Naive thymus-derived CD4-positive, alpha-beta T cell (primary cell): ENCODE data around the gene FAM3B. TPM values are rescaled to one million over a fixed set of nuclear protein-coding genes. Genes with fewer than 3 reads are reported as not detected.

ENCODE experiments used
- ATAC-seq: fragments of 150-1000 bp; cut with Tn5 transposase; 2 replicates; pipeline ENCODE4 v1.10.0; 2021; ENCODE audit warnings: mild to moderate bottlenecking, moderate library complexity
- CTCF ChIA-PET: fragments of 350-600 bp; sonication (Branson Sonifier 250); formaldehyde crosslinking; loops from one replicate; lab custom pipeline; 2021; ENCODE audit warnings: antibody characterized with exemption; lab: Charles Lee
- POLR2A ChIA-PET: fragments of 350-600 bp; sonication (Branson Sonifier 250); formaldehyde crosslinking; loops from one replicate; lab custom pipeline; 2021; ENCODE audit warnings: antibody characterized with exemption, inconsistent platforms; lab: Charles Lee
- DNase-seq, 9 donors: peaks; one replicate each; pipeline versions ENCODE4 v3.0.0 to v3.0.0-alpha.2; 2020 to 2022; ENCODE audit warnings: mixed read lengths in 1 of 9
- H3K27ac ChIP-seq: one replicate; pipeline ENCODE4 v1.7.0; 2013; ENCODE audit warnings: mild to moderate bottlenecking, low read depth, low read length, moderate library complexity
- H3K27me3 ChIP-seq, 2 donors: one replicate each; pipeline ENCODE4 v1.7.0; 2013; ENCODE audit warnings: low read length in 2 of 2, mild to moderate bottlenecking in 2 of 2, moderate library complexity in 2 of 2; ENCODE audit not compliant: control insufficient read depth in 2 of 2, insufficient read depth in 2 of 2
- H3K36me3 ChIP-seq, 3 experiments: 1 replicate in 2 of 3; 2 replicates in 1 of 3; pipeline ENCODE4 v1.7.0; 2013; ENCODE audit warnings: low read length in 3 of 3, mild to moderate bottlenecking in 3 of 3, moderate library complexity in 1 of 3; ENCODE audit not compliant: insufficient read depth in 3 of 3, control insufficient read depth in 2 of 3
- H3K4me1 ChIP-seq, 2 donors: one replicate each; pipeline ENCODE4 v1.7.0; 2013; ENCODE audit warnings: low read length in 2 of 2, mild to moderate bottlenecking in 2 of 2, moderate library complexity in 1 of 2; ENCODE audit not compliant: control insufficient read depth in 2 of 2, insufficient read depth in 2 of 2
- H3K4me3 ChIP-seq: 2 replicates; pipeline ENCODE4 v1.7.0; 2013; ENCODE audit warnings: mild to moderate bottlenecking, low read length
- H3K9me3 ChIP-seq, 3 experiments: 1 replicate in 2 of 3; 2 replicates in 1 of 3; pipeline ENCODE4 v1.7.0; 2013; ENCODE audit warnings: low read length in 3 of 3; ENCODE audit not compliant: control insufficient read depth in 2 of 3
- H3K27ac Mint-ChIP-seq, 9 donors: one replicate each; pipeline ENCODE4 v1.8.0; 2020 to 2022; ENCODE audit warnings: mixed read lengths in 9 of 9, mild to moderate bottlenecking in 8 of 9, moderate library complexity in 5 of 9, inconsistent platforms in 2 of 9
- H3K27me3 Mint-ChIP-seq, 5 donors: one replicate each; pipeline ENCODE4 v1.8.0; 2021 to 2022; ENCODE audit warnings: mixed read lengths in 5 of 5, mild to moderate bottlenecking in 1 of 5
- H3K36me3 Mint-ChIP-seq, 5 donors: one replicate each; pipeline ENCODE4 v1.8.0; 2020 to 2022; ENCODE audit warnings: mixed read lengths in 5 of 5, mild to moderate bottlenecking in 3 of 5, inconsistent platforms in 1 of 5
- H3K4me1 Mint-ChIP-seq, 7 donors: one replicate each; pipeline ENCODE4 v1.8.0; 2020 to 2022; ENCODE audit warnings: mixed read lengths in 7 of 7, mild to moderate bottlenecking in 3 of 7, inconsistent platforms in 1 of 7
- H3K4me3 Mint-ChIP-seq, 10 donors: one replicate each; pipeline ENCODE4 v1.8.0; 2020 to 2022; ENCODE audit warnings: mild to moderate bottlenecking in 10 of 10, mixed read lengths in 10 of 10, moderate library complexity in 6 of 10, inconsistent platforms in 2 of 10
- H3K9me3 Mint-ChIP-seq, 11 donors: one replicate each; pipeline ENCODE4 v1.8.0; 2020 to 2022; ENCODE audit warnings: mixed read lengths in 11 of 11, mild to moderate bottlenecking in 4 of 11, inconsistent platforms in 1 of 11, moderate library complexity in 1 of 11
- intact Hi-C, 2 donors: fragments of 100-400 bp; cut with micrococcal nuclease; formaldehyde crosslinking; loops; one replicate each; pipeline ENCODE4 v1.15.1; 2023
- polyA plus RNA-seq, 2 donors: library from polyadenylated mRNA; unstranded; fragments of 300-500 nt; fragmentation: Illumina TruSeq; gene quantifications; one replicate each; pipeline ENCODE4 v1.2.3, GENCODE V29; 2021
- total RNA-seq, 6 experiments: library from RNA in 5 of 6; stranded (reverse) in 5 of 6; gene quantifications; 1 replicate in 5 of 6; 2 replicates in 1 of 6; pipeline ENCODE4 v1.2.3 and lab custom pipeline; 2021 to 2026

FAM3B gene
- total and polyA plus RNA-seq, 7 experiments from 2014 or later, result not detected

DNA sequence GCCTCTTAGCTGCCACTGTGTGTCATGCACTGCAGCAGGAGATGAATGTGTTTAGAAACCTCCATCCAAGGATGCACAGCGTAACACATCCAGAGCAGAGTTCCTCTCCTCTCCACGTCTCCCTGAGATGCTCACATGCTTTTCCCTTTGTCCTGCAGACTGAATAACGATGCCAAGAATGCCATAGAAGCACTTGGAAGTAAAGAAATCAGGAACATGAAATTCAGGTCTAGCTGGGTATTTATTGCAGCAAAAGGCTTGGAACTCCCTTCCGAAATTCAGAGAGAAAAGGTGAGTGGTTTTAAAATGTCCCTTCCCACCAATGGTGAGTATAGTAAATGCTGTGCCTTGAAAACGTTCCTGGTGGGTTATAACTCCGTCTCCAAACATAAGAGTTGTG, 31.8 kb downstream of the FAM3B start:
- H3K4me1 Mint-ChIP-seq, result peaks cover 0 to 4% (median 0%) of the 10 kb centered on the region in 7 donors
- POLR2A ChIA-PET, result interaction anchor here (0.6 kb wide), 1 partner anchor 9 kb away, joined by 3 read pairs; no protein-coding TSS in a partner anchor
- Histone ChIP-seq H3K9me3 (no peaks in the 10 kb centered on the region), H3K36me3 (no peaks in the 10 kb centered on the region), H3K27ac (no peak overlapping the region), H3K27me3 (no peaks in the 10 kb centered on the region), H3K4me3 (no peak overlapping the region), H3K4me1 (no peaks in the 10 kb centered on the region)
- H3K4me3 Mint-ChIP-seq, result no peak overlapping the region
- ATAC-seq (no peak), DNase-seq (no peak)
- no peaks in the 10 kb centered on the region for H3K9me3 Mint-ChIP-seq
- peaks cover 0 to 3% (median 0%) of the 10 kb centered on the region in 5 donors for H3K36me3 Mint-ChIP-seq
- no peak overlapping the region for H3K27ac Mint-ChIP-seq
- CTCF ChIA-PET, result no interaction called here
- peaks cover 0 to 45% (median 0%) of the 10 kb centered on the region in 5 donors for H3K27me3 Mint-ChIP-seq
- intact Hi-C loops, result no loop called here

DNA sequence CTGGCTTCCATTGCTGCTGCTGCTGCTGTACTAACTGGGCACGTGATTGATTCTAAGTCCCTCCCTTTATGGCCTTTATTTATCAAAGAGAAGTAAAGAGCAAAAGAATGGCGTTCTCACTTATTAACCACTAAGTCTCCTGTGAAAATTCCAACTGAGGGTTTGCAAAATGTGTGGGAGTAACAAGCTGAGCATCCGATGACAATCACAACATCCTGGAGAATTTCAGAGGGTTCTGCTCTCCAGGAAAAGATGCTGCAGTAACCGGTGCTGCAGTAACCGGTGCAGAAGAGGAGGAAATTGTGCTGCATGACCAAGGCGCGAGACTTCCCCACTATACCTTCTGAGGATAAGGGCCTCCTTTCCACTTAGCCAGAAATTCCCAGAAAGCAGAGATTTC, 32.5 kb downstream of the FAM3B start:
- H3K4me1 Mint-ChIP-seq, result peaks cover 0 to 4% (median 0%) of the 10 kb centered on the region in 7 donors
- no peak for DNase-seq
- intact Hi-C loops, result no loop called here
- peaks cover 0 to 46% (median 0%) of the 10 kb centered on the region in 5 donors for H3K27me3 Mint-ChIP-seq
- Histone ChIP-seq H3K27ac (no peak overlapping the region), H3K27me3 (no peaks in the 10 kb centered on the region), H3K4me1 (no peaks in the 10 kb centered on the region), H3K4me3 (no peak overlapping the region), H3K36me3 (no peaks in the 10 kb centered on the region), H3K9me3 (no peaks in the 10 kb centered on the region)
- no peak for ATAC-seq
- H3K27ac Mint-ChIP-seq, result no peak overlapping the region
- H3K9me3 Mint-ChIP-seq, result no peaks in the 10 kb centered on the region
- no peaks in the 10 kb centered on the region for H3K36me3 Mint-ChIP-seq
- no peak overlapping the region for H3K4me3 Mint-ChIP-seq
- CTCF ChIA-PET, result no interaction called here
- POLR2A ChIA-PET, result no interaction called here

DNA sequence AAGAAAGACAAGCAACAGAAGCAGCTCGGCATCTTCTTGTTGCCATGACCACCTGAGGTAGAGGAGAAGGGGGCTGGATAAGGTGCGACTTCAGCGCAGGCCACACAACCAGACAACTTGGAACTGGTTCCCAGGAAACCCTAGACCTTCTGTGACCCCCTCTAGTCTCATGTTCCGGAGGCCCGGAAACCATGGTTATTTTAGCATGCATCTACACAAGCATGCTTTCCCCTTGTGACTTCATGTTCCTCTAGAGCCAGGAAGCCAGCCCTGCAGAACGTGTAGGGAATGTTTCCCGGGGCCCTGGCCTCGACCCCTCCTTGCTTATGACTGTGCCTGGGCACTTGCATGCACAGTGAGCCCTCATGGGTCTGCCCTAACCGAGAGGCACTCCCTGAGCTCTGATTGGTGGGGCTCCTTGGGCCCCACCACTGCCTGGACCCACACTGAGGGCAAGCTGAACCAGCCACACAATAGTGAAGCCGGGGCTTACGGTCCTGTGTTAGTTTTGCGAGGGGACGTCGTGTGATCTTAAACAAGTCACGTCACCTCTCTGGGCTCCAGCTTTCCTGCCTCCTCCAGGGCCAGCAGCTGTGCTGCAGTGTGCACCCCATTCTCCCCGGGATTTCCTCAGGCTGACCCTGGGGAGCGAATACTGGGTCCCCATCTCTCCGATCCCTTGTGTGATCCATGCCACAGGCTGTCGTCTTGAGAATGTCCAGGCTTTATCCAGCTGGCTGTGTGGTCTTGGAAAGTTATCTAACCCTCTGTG, 33.2 kb downstream of the FAM3B start:
- Mint-ChIP-seq H3K4me3 (no peak overlapping the region), H3K27ac (peak overlapping the region in 1 of 9 donors; percentile 45), H3K4me1 (peaks cover 0 to 4% (median 0%) of the 10 kb centered on the region in 7 donors), H3K36me3 (no peaks in the 10 kb centered on the region), H3K9me3 (no peaks in the 10 kb centered on the region), H3K27me3 (peaks cover 0 to 50% (median 0%) of the 10 kb centered on the region in 5 donors)
- Histone ChIP-seq H3K4me3 (no peak overlapping the region), H3K9me3 (no peaks in the 10 kb centered on the region), H3K4me1 (no peaks in the 10 kb centered on the region), H3K36me3 (no peaks in the 10 kb centered on the region), H3K27me3 (no peaks in the 10 kb centered on the region), H3K27ac (no peak overlapping the region)
- intact Hi-C loops, result no loop called here
- POLR2A ChIA-PET, result interaction anchor here (1.0 kb wide), 1 partner anchor 23 kb away, joined by 3 read pairs; no protein-coding TSS in a partner anchor
- DNase-seq, result no peak
- no peak for ATAC-seq
- CTCF ChIA-PET, result no interaction called here

DNA sequence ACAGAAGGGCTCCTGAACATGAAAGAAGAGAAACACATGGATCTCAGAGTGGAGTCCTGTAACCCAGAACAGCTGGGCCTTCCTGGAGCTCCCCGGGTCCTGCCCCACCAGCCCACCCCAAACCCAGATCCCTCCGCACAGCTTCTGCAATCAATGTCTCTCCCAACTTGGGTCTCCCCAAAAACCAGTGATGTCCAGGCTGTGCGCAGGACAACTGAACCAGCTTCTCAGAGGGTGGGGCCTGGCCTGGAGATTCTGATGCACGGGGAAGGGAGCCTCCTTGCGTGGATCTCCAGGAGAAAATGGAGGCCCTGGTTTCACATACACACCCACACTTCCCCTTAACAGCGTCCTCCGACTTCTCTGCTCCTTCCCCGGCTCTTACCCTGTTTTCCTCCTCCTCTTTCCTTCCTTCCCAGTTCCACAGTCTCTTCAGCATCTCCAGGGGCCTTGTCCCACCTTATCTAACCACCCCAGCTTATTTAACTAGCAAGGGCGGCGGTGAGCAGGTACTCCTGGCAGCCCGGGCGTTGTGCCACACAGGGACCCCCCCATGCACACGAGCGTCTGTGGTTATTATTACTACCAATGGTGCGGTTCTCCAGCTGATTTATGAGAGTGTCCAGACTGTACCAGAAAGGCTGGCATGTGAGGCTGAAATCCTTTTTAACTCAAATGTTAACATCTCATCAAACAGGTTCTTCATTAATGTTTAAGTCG, 34.0 kb downstream of the FAM3B start:
- intact Hi-C loops, result no loop called here
- ATAC-seq (no peak), DNase-seq (no peak)
- POLR2A ChIA-PET, result interaction anchor here (1.0 kb wide), 1 partner anchor 22 kb away, joined by 3 read pairs; no protein-coding TSS in a partner anchor
- no peaks in the 10 kb centered on the region for H3K36me3 ChIP-seq
- CTCF ChIA-PET, result no interaction called here
- H3K9me3 ChIP-seq, result no peaks in the 10 kb centered on the region
- no peaks in the 10 kb centered on the region for H3K27me3 ChIP-seq
- H3K27ac Mint-ChIP-seq, result peak overlapping the region in 1 of 9 donors; percentile 45
- H3K9me3 Mint-ChIP-seq, result no peaks in the 10 kb centered on the region
- H3K27me3 Mint-ChIP-seq, result peaks cover 0 to 53% (median 0%) of the 10 kb centered on the region in 5 donors
- no peak overlapping the region for H3K4me3 ChIP-seq
- H3K4me1 Mint-ChIP-seq, result peaks cover 0 to 4% (median 0%) of the 10 kb centered on the region in 7 donors
- H3K36me3 Mint-ChIP-seq, result no peaks in the 10 kb centered on the region
- H3K4me3 Mint-ChIP-seq, result no peak overlapping the region
- no peak overlapping the region for H3K27ac ChIP-seq
- H3K4me1 ChIP-seq, result no peaks in the 10 kb centered on the region

DNA sequence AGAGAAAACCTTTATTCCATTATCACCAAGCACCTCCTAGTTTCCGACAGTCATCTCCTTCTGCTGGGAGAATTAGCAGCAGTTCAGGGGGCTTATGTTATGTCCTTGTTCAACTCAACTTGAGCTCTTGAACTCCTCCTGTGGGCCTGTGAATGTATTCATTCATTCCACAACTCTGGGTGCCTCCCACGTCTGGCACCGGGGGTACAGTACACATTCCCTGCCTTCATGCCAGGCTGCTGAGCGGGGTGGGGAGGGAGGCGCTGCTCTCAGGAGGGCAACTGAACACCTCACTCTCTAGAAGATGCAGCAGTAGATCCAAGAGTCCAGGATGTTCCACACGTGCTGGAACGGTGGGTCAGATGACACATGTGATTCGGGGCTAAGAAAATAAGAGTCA, 40.9 kb downstream of the FAM3B start:
- Histone ChIP-seq H3K4me1 (peaks cover 8 to 9% of the 10 kb centered on the region in 2 donors), H3K27ac (no peak overlapping the region), H3K4me3 (no peak overlapping the region), H3K9me3 (no peaks in the 10 kb centered on the region), H3K36me3 (no peaks in the 10 kb centered on the region), H3K27me3 (no peaks in the 10 kb centered on the region)
- intact Hi-C loops, result loop anchor here in 1 of 2 donors (5.0 kb wide), 1 partner anchor 75 kb away; no protein-coding TSS in a partner anchor
- no peak for DNase-seq
- ChIA-PET POLR2A (interaction anchor here (0.6 to 7.0 kb wide), 3 partner anchors 9 to 39 kb away, joined by 3 to 71 read pairs (median 3); no protein-coding TSS in a partner anchor), CTCF (no interaction called here)
- Mint-ChIP-seq H3K27ac (peak overlapping the region in 4 of 9 donors; percentile 19 to 100 (median 42)), H3K4me1 (peaks cover 5 to 35% (median 17%) of the 10 kb centered on the region in 7 donors), H3K27me3 (peaks cover 0 to 27% (median 0%) of the 10 kb centered on the region in 5 donors), H3K36me3 (peaks cover 0 to 4% (median 0%) of the 10 kb centered on the region in 5 donors), H3K9me3 (peaks cover 0 to 7% (median 0%) of the 10 kb centered on the region in 11 donors), H3K4me3 (no peak overlapping the region)
- no peak for ATAC-seq

DNA sequence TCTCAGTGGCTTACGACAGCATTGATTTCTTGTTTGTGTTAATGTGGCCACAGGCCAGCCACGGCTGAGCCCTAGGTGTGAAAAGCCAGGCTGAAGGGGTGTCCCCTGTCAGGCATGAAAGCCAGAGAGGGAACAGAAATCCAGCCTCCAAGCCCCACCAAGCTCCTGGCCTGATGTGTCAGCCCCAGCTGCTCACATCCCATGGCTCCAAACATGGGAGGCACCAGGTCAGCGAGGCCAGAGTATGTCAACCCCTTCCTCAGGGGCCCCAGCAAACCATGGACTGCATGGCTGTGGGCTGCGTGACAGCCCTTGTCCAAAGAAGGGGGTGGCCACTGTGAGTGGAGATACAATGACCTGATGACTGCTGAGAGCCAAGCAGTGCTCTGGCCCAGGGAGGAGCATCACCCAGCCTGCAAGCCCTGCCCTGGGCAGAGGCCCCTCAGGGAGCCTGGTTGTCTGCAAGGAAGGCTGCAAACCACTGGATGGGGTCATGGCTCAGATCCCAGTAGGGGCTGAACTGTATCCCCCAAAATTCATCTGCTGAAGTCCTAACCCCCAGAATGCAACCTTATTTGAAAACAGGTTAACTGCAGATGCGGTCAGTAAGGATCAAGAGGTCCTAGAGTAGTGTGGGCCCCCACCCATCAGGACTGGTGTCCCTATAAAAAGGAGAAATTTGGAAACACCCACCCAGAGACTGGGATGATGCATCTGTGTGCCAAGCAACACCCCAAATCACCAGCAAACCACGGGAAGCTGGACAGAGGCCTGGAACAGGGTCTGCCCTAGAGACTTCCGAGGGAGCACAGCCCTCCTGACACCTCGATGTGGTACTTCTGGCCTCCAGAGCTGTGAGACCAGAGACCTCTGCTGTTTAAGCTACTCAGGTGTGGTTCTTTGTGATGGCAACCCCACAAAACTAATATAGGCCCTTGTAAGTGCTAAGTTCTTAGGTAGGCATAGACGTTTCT, 41.9 kb downstream of the FAM3B start:
- Histone ChIP-seq H3K4me1 (peaks cover 17% of the 10 kb centered on the region in 2 donors), H3K36me3 (no peaks in the 10 kb centered on the region), H3K27ac (no peak overlapping the region), H3K9me3 (no peaks in the 10 kb centered on the region), H3K4me3 (no peak overlapping the region), H3K27me3 (no peaks in the 10 kb centered on the region)
- H3K4me3 Mint-ChIP-seq, result no peak overlapping the region
- H3K27ac Mint-ChIP-seq, result peak overlapping the region in 7 of 9 donors; percentile 30 to 100 (median 79)
- ATAC-seq, result no peak
- no peak for DNase-seq
- intact Hi-C loops, result loop anchor here in 1 of 2 donors (5.0 kb wide), 1 partner anchor 76 kb away; no protein-coding TSS in a partner anchor
- peaks cover 0 to 10% (median 5%) of the 10 kb centered on the region in 5 donors for H3K36me3 Mint-ChIP-seq
- H3K4me1 Mint-ChIP-seq, result peaks cover 11 to 41% (median 25%) of the 10 kb centered on the region in 7 donors
- ChIA-PET CTCF (no interaction called here), POLR2A (interaction anchor here (7.0 kb wide), 1 partner anchor 12 kb away, joined by 71 read pairs; no protein-coding TSS in a partner anchor)
- H3K27me3 Mint-ChIP-seq, result peaks cover 0 to 20% (median 0%) of the 10 kb centered on the region in 5 donors
- peaks cover 0 to 8% (median 0%) of the 10 kb centered on the region in 11 donors for H3K9me3 Mint-ChIP-seq
